GM19324 (cell line): ENCODE results near the gene EEIG1.

Experiments used
- ATAC-seq: cut with Tn5 transposase; IDR thresholded peaks from one replicate; pipeline ENCODE4 v1.9.1; 2021; ENCODE audit warnings: mild to moderate bottlenecking, moderate library complexity; ENCODE audit not compliant: unreplicated experiment, low FRiP score

The EEIG1 gene

GRCh38 chr9:127961155-127961490 is 19.7 kb downstream of the EEIG1 start:
- no peak for ATAC-seq

GRCh38 chr9:127960410-127961154 is 20.2 kb downstream of the EEIG1 start:
- ATAC-seq: no peak

- ATAC-seq: no peak
These were observed 20.9 kb downstream of the EEIG1 start for GRCh38 chr9:127959841-127960409.

GRCh38 chr9:127959398-127959797 is 21.4 kb downstream of the EEIG1 start:
- no peak for ATAC-seq

- ATAC-seq: no peak
These were observed 22.1 kb downstream of the EEIG1 start for GRCh38 chr9:127958728-127959127.

GRCh38 chr9:127955294-127956015 is 25.3 kb downstream of the EEIG1 start:
- no peak for ATAC-seq

GRCh38 chr9:127954831-127955293 is 25.9 kb downstream of the EEIG1 start:
- no peak for ATAC-seq

- no peak for ATAC-seq
These were observed 26.9 kb downstream of the EEIG1 start for GRCh38 chr9:127953768-127954505.

- ATAC-seq: no peak
These were observed 27.6 kb downstream of the EEIG1 start for GRCh38 chr9:127953154-127953553.

- ATAC-seq: no peak
These were observed 30.1 kb downstream of the EEIG1 start for GRCh38 chr9:127950513-127951289.

GRCh38 chr9:127949827-127950512 is 30.8 kb downstream of the EEIG1 start:
- ATAC-seq: no peak

- ATAC-seq: no peak
These were observed 32.7 kb downstream of the EEIG1 start for GRCh38 chr9:127947841-127948710.

GRCh38 chr9:127946728-127947127 is 34.1 kb downstream of the EEIG1 start:
- ATAC-seq: no peak

- ATAC-seq: no peak
These were observed 34.8 kb downstream of the EEIG1 start for GRCh38 chr9:127945942-127946341.

GRCh38 chr9:127945338-127945737 is 35.5 kb downstream of the EEIG1 start:
- no peak for ATAC-seq

- ATAC-seq: no peak
These were observed 36.1 kb downstream of the EEIG1 start for GRCh38 chr9:127944586-127945218.

- ATAC-seq: no peak
These were observed 37.1 kb downstream of the EEIG1 start for GRCh38 chr9:127943731-127944144.

- ATAC-seq: no peak
These were observed 37.7 kb downstream of the EEIG1 start for GRCh38 chr9:127943011-127943662.
